ENCODE data around the gene RABEP1. TPM values are rescaled to one million over a fixed set of nuclear protein-coding genes. Genes with fewer than 3 reads are reported as not detected.

Gene RABEP1
- total RNA-seq, 1 donor from 2014 or later: 27.7 TPM

DNA sequence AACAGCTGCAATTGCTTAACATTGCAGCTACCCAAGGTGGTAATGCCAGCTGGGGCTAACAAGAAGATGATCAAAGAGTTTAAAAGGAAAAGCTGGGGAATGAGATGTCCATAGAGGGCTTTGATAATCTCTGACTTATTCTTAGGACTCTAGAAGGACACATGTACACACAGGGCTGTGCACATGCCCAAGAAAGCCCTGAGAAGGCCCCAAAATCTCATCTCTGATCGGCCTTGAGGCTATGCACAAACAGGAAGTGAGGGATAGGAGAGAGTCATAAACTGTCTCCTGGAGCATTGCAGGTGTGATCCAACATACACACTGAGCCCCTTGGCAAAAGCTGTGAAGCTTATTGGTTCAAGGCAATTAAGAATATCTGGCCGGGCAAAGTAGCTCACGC is 17.2 kb upstream of the RABEP1 start:
- TF ChIP-seq, protein P1, sequence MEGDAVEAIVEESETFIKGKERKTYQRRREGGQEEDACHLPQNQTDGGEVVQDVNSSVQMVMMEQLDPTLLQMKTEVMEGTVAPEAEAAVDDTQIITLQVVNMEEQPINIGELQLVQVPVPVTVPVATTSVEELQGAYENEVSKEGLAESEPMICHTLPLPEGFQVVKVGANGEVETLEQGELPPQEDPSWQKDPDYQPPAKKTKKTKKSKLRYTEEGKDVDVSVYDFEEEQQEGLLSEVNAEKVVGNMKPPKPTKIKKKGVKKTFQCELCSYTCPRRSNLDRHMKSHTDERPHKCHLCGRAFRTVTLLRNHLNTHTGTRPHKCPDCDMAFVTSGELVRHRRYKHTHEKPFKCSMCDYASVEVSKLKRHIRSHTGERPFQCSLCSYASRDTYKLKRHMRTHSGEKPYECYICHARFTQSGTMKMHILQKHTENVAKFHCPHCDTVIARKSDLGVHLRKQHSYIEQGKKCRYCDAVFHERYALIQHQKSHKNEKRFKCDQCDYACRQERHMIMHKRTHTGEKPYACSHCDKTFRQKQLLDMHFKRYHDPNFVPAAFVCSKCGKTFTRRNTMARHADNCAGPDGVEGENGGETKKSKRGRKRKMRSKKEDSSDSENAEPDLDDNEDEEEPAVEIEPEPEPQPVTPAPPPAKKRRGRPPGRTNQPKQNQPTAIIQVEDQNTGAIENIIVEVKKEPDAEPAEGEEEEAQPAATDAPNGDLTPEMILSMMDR (IDR thresholded peaks at IDR 0.05; ENCODE audit: insufficient read depth, low read length, poor library complexity, severe bottlenecking): no peak
- no peaks in the 10 kb centered on the region for H3K36me3 ChIP-seq (ENCODE audit: control insufficient read depth, insufficient read depth, low read length)
- no peak overlapping the region for H3K4me3 ChIP-seq (ENCODE audit: low read depth, low read length)
- no peaks in the 10 kb centered on the region for H3K27me3 ChIP-seq (ENCODE audit: control insufficient read depth, insufficient read depth, low read length)
- no peak for DNase-seq (ENCODE audit: low read depth)

DNA sequence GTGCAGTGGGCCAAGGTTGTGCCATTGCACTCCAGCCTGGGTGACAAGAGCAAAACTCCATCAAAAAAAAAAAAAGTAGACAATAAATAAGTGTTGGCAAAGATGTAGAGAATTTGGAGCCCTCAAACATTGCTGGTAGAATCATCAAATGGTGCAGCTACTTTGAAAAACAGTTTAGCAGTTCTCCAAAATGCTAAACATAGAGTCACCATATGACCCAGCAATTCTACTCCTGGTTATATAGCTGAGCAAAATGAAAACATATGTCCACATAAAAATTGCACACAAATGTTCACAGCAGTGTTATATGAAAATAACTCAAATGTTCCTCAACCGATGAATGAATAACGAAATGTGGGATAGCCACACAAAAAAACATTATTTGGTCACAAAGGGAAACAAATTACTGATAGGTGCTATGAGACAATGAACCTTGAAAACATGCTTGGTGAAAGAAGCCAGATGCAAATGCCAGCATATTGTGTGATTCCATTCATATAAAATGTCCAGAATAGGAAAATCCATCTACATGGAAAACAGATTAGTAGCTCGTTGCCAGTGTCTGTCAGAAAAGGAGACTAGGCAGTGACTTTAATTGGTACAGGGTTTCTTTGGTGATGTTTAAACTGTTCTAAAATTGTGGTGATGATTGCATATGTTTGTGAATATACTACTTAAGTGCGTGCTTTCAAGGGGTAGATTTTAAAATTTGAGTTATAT is 12.7 kb upstream of the RABEP1 start:
- Histone ChIP-seq H3K36me3 (ENCODE audit: control insufficient read depth, insufficient read depth, low read length) (no peaks in the 10 kb centered on the region), H3K4me3 (ENCODE audit: low read depth, low read length) (no peak overlapping the region), H3K27me3 (ENCODE audit: control insufficient read depth, insufficient read depth, low read length) (no peaks in the 10 kb centered on the region)
- TF ChIP-seq, protein P1 (IDR thresholded peaks at IDR 0.05; ENCODE audit: insufficient read depth, low read length, poor library complexity, severe bottlenecking): no peak
- DNase-seq (ENCODE audit: low read depth): no peak

- TF ChIP-seq, protein P1 (IDR thresholded peaks at IDR 0.05; ENCODE audit: insufficient read depth, low read length, poor library complexity, severe bottlenecking): no peak
- Histone ChIP-seq H3K36me3 (ENCODE audit: control insufficient read depth, insufficient read depth, low read length) (no peaks in the 10 kb centered on the region), H3K4me3 (ENCODE audit: low read depth, low read length) (no peak overlapping the region), H3K27me3 (ENCODE audit: control insufficient read depth, insufficient read depth, low read length) (no peaks in the 10 kb centered on the region)
- DNase-seq (ENCODE audit: low read depth): no peak
These were observed 9.8 kb upstream of the RABEP1 start for GRCh38 chr17:5272322-5272721.

- DNase-seq (ENCODE audit: low read depth): no peak
- TF ChIP-seq, protein P1 (IDR thresholded peaks at IDR 0.05; ENCODE audit: insufficient read depth, low read length, poor library complexity, severe bottlenecking): no peak
- Histone ChIP-seq H3K36me3 (ENCODE audit: control insufficient read depth, insufficient read depth, low read length) (no peaks in the 10 kb centered on the region), H3K27me3 (ENCODE audit: control insufficient read depth, insufficient read depth, low read length) (no peaks in the 10 kb centered on the region), H3K4me3 (ENCODE audit: low read depth, low read length) (peak overlapping the region; percentile 79)
These were observed 646 bp downstream of the RABEP1 start for GRCh38 chr17:5282642-5283217.

DNA sequence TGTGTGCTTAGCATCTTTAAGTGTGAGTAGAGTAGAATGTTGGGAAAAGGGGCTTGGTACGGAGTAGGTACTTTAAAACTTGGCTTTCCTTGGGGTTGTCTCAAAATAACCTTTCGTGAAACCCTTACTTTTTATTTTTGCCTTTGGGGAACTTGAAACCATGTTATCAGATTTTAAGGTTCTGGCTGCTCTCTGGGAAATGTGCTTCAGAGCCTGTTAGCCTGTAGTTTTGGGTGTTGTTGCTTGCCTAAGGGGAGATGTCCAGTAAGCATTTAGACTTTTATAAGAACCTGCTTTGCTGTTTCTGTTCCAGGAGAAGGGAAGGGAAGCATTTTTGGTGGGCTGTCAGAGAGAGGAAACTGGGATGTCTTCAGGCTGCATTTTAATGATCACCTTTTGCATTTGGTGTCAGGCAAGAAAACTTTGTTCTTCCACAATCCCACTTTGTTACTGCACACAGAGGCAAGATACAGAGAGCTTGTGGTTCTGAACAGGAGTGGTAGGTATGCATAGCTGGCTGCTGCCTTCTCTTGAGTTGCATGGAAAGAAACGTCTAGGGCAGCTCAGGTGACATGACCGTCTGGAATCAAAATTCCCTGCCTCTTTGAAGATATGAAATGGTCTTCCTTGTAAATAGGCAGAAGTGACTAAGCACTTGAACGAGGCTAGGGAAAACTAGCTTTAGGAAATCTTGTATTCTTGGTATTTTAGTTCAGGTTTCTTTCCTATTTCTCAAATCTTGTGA is 1.7 kb downstream of the RABEP1 start:
- no peak for DNase-seq (ENCODE audit: low read depth)
- Histone ChIP-seq H3K27me3 (ENCODE audit: control insufficient read depth, insufficient read depth, low read length) (no peaks in the 10 kb centered on the region), H3K36me3 (ENCODE audit: control insufficient read depth, insufficient read depth, low read length) (no peaks in the 10 kb centered on the region), H3K4me3 (ENCODE audit: low read depth, low read length) (peak overlapping the region; percentile 79)
- TF ChIP-seq, protein P1 (IDR thresholded peaks at IDR 0.05; ENCODE audit: insufficient read depth, low read length, poor library complexity, severe bottlenecking): no peak
